Hepatocyte (in vitro differentiated cells): ENCODE data around the gene ACSL5. TPM values are rescaled to one million over a fixed set of nuclear protein-coding genes. Genes with fewer than 3 reads are reported as not detected.

Source experiments
- DNase-seq: peaks from one replicate; pipeline ENCODE4 v3.0.0-alpha.2; 2016; ENCODE audit warnings: low spot score
- H2AFZ ChIP-seq: fragments of 200-600 bp; sonication (generic); 2 replicates; pipeline ENCODE4 v1.6.0; 2016; ENCODE audit warnings: antibody characterized with exemption, mild to moderate bottlenecking
- H3K27ac ChIP-seq: fragments of 200-600 bp; sonication (generic); 2 replicates; pipeline ENCODE4 v1.5.1; 2016; ENCODE audit warnings: mild to moderate bottlenecking
- H3K27me3 ChIP-seq: fragments of 200-600 bp; sonication (generic); 2 replicates; pipeline ENCODE4 v1.6.1; 2016
- H3K36me3 ChIP-seq: fragments of 200-600 bp; sonication (generic); replicated peaks from 2 replicates; pipeline ENCODE4 v1.5.1; 2016; ENCODE audit warnings: low read depth; ENCODE audit not compliant: insufficient read depth
- H3K4me1 ChIP-seq: fragments of 200-600 bp; sonication (generic); 2 replicates; pipeline ENCODE4 v1.5.1; 2016; ENCODE audit warnings: mild to moderate bottlenecking, moderate library complexity; ENCODE audit not compliant: insufficient read depth
- H3K4me2 ChIP-seq: fragments of 200-600 bp; sonication (generic); 2 replicates; pipeline ENCODE4 v1.6.0; 2016
- H3K4me3 ChIP-seq: fragments of 200-600 bp; sonication (generic); 2 replicates; pipeline ENCODE4 v1.5.1; 2016; ENCODE audit warnings: mild to moderate bottlenecking
- H3K79me2 ChIP-seq: fragments of 200-600 bp; sonication (generic); 2 replicates; pipeline ENCODE4 v1.6.0; 2017; ENCODE audit warnings: mild to moderate bottlenecking
- H3K9me2 ChIP-seq: fragments of 200-600 bp; sonication (generic); replicated peaks from 2 replicates; pipeline ENCODE4 v1.6.0; 2017; ENCODE audit warnings: mild to moderate bottlenecking; ENCODE audit not compliant: insufficient read depth
- H3K9me3 ChIP-seq: fragments of 200-600 bp; sonication (generic); 2 replicates; pipeline ENCODE4 v1.5.1; 2016; ENCODE audit warnings: low read depth, mild to moderate bottlenecking
- H4K20me1 ChIP-seq: fragments of 200-600 bp; sonication (generic); 2 replicates; pipeline ENCODE4 v1.6.0; 2016; ENCODE audit warnings: mild to moderate bottlenecking; ENCODE audit not compliant: insufficient read depth, poor library complexity, severe bottlenecking
- CTCF ChIP-seq: fragments of 200-600 bp; sonication (generic); IDR thresholded peaks from 2 replicates; pipeline ENCODE4 v1.5.1; 2016; ENCODE audit warnings: antibody characterized with exemption, mild to moderate bottlenecking; ENCODE audit not compliant: poor library complexity
- EZH2 ChIP-seq: fragments of 200-600 bp; sonication (generic); IDR thresholded peaks from 2 replicates; pipeline ENCODE4 v1.6.1; 2016; ENCODE audit warnings: antibody characterized with exemption, mild to moderate bottlenecking, borderline replicate concordance
- EZH2phosphoT487 ChIP-seq: fragments of 200-600 bp; sonication (generic); IDR thresholded peaks from one replicate; pipeline ENCODE4 v1.6.1; 2018; ENCODE audit warnings: antibody characterized with exemption, mild to moderate bottlenecking, low read depth, moderate library complexity; ENCODE audit not compliant: unreplicated experiment, severe bottlenecking
- WGBS: methylation state at CpG from one replicate; pipeline ENCODE4 v1.1.6; 2016; ENCODE audit warnings: low lambda C conversion rate; ENCODE audit errors: missing lambda C conversion rate; 5-methylcytosine and 5-hydroxymethylcytosine counted together
- polyA plus RNA-seq: library from polyadenylated mRNA; unstranded; fragments of >200 nt; fragmentation: Nextera tagmentation; extraction: Ambion mirVana; gene quantifications from 2 replicates; pipeline ENCODE4 v1.2.1, GENCODE V29; 2016
- total RNA-seq: library from RNA; depleted of rRNA; stranded (reverse); fragments of >200 nt; gene quantifications from 2 replicates; pipeline ENCODE4 v1.2.3, GENCODE V29; 2014

ACSL5 gene
- total and polyA plus RNA-seq, 2 experiments from 2014 or later = 22.7 to 40.2 TPM

GRCh38 chr10:112446855-112447619, 73.1 kb downstream of the ACSL5 start, which contains the start of the genes VTI1A and ZDHHC6:
Gene VTI1A, plus strand, starts transcription at chr10:112447215. Its CDS starts 159 bp downstream, at chr10:112447374.
Gene ZDHHC6, minus strand, starts transcription at chr10:112446914. Its CDS starts 1,478 bp downstream, at chr10:112445436.
- H2AFZ ChIP-seq = peak within 1 kb of the TSS; percentile 96
- no peaks in the 10 kb centered on the region for H3K27me3 ChIP-seq
- H3K27ac ChIP-seq = peak within 1 kb of the TSS; percentile 98
- H3K4me2 ChIP-seq = peak within 1 kb of the TSS; percentile 93
- peak; percentile 93 for DNase-seq
- H4K20me1 ChIP-seq = no peaks in the 10 kb centered on the region
- TF ChIP-seq EZH2phosphoT487 (no peak), CTCF (peak; percentile 23)
- WGBS = under 1% methylated on average over 58 of the region's 59 CpGs
- peaks cover 14% of the 10 kb centered on the region for H3K4me1 ChIP-seq
- no peaks in the 10 kb centered on the region for H3K36me3 ChIP-seq
- no peaks in the 10 kb centered on the region for H3K9me2 ChIP-seq
- H3K9me3 ChIP-seq = no peaks in the 10 kb centered on the region
- H3K79me2 ChIP-seq = peaks cover 59% of the 10 kb centered on the region
- H3K4me3 ChIP-seq = peak within 1 kb of the TSS; percentile 99

DNA sequence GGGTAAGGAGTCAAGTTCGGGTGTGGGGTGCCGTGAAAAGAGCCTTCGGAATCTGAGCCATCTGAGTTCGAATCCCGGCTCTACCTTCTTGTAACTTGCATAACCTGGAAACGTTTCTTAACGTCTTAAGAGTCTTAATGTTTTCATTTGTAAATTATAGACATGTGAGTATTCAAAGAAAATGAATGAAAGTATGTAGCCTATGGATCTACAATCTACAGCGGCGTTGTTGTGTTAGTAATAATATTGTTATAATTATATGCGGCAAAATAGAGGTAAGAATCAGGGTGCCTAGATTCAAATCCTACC, 73.7 kb downstream of the ACSL5 start:
- peak overlapping the region; percentile 96 for H2AFZ ChIP-seq
- H3K36me3 ChIP-seq = no peaks in the 10 kb centered on the region
- no peaks in the 10 kb centered on the region for H3K9me2 ChIP-seq
- H3K27ac ChIP-seq = peak overlapping the region; percentile 98
- peaks cover 14% of the 10 kb centered on the region for H3K4me1 ChIP-seq
- no peaks in the 10 kb centered on the region for H3K9me3 ChIP-seq
- H3K4me2 ChIP-seq = peak overlapping the region; percentile 93
- no peaks in the 10 kb centered on the region for H3K27me3 ChIP-seq
- DNase-seq = no peak
- peak overlapping the region; percentile 99 for H3K4me3 ChIP-seq
- no peak for TF ChIP-seq EZH2phosphoT487
- no peak for TF ChIP-seq EZH2
- no peak for TF ChIP-seq CTCF
- peaks cover 60% of the 10 kb centered on the region for H3K79me2 ChIP-seq
- H4K20me1 ChIP-seq = no peaks in the 10 kb centered on the region
- 7% methylated on average over 10 of the region's 10 CpGs for WGBS

GRCh38 chr10:112448888-112449287, 75.0 kb downstream of the ACSL5 start:
- TF ChIP-seq EZH2 (no peak), CTCF (no peak), EZH2phosphoT487 (no peak)
- Histone ChIP-seq H3K9me2 (no peaks in the 10 kb centered on the region), H3K4me2 (no peak overlapping the region), H3K79me2 (peaks cover 73% of the 10 kb centered on the region), H3K27ac (no peak overlapping the region), H3K36me3 (no peaks in the 10 kb centered on the region), H4K20me1 (no peaks in the 10 kb centered on the region), H2AFZ (no peak overlapping the region), H3K4me1 (peaks cover 14% of the 10 kb centered on the region), H3K9me3 (no peaks in the 10 kb centered on the region), H3K4me3 (no peak overlapping the region), H3K27me3 (no peaks in the 10 kb centered on the region)
- DNase-seq = no peak
- WGBS = 97% methylated on average over 4 of the region's 4 CpGs
